Measurements from ENCODE around the gene PID1.

The PID1 gene

DNA sequence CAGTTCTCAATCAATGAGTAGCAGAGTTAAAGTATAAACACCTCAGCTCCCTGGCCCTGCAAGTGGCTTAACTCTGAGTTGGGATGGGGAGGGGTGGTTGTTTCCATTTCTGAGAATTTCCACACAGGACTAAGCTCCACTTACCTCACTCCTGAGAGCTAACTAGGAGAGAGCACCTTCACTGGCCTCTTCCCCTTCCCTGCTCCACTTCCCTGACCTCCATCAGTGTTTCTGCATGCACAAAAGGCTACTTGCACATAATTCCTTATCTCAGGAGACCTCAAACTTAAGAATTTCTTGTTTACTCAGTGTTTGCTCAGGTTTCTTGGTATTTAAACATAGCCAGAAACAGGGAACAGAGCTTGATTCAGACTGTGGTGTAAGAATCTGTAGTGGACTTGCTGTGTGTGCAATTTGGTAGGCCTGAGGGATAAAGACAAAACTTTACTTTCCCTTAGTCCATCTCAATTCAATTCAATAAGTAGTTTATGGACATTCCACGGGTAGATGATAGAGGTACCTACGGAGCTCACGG lies 97.2 kb downstream of the PID1 start:
- TF ChIP-seq, protein P1, sequence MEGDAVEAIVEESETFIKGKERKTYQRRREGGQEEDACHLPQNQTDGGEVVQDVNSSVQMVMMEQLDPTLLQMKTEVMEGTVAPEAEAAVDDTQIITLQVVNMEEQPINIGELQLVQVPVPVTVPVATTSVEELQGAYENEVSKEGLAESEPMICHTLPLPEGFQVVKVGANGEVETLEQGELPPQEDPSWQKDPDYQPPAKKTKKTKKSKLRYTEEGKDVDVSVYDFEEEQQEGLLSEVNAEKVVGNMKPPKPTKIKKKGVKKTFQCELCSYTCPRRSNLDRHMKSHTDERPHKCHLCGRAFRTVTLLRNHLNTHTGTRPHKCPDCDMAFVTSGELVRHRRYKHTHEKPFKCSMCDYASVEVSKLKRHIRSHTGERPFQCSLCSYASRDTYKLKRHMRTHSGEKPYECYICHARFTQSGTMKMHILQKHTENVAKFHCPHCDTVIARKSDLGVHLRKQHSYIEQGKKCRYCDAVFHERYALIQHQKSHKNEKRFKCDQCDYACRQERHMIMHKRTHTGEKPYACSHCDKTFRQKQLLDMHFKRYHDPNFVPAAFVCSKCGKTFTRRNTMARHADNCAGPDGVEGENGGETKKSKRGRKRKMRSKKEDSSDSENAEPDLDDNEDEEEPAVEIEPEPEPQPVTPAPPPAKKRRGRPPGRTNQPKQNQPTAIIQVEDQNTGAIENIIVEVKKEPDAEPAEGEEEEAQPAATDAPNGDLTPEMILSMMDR (conservative IDR thresholded peaks at IDR 0.05; ENCODE audit: control insufficient read depth, insufficient read depth, low read depth, low read length), result no peak
- no peak for DNase-seq (ENCODE audit: low read depth)
- no peak overlapping the region for H3K4me3 ChIP-seq (ENCODE audit: control insufficient read depth, low read depth, low read length)

DNA sequence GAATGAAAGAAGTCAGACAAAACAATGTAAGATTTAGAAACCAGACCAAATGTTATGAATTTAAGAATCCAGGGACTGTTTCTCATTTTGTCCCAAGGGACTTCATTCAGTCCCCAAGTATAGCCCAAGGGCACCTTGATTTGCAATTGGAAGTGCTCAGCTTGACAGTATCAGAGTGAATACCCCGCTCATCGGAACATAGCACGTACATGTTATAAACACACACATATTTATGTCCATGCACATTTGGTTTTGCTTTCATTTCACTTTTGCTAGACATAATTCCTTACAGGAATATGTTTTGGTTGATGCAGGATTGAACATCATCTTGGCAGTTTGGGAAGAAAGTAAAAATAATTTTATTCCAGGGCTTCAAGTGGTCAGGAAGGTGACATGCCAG lies 100.2 kb downstream of the PID1 start:
- TF ChIP-seq, protein P1 (conservative IDR thresholded peaks at IDR 0.05; ENCODE audit: control insufficient read depth, insufficient read depth, low read depth, low read length), result no peak
- no peak overlapping the region for H3K4me3 ChIP-seq (ENCODE audit: control insufficient read depth, low read depth, low read length)
- no peak for DNase-seq (ENCODE audit: low read depth)

DNA sequence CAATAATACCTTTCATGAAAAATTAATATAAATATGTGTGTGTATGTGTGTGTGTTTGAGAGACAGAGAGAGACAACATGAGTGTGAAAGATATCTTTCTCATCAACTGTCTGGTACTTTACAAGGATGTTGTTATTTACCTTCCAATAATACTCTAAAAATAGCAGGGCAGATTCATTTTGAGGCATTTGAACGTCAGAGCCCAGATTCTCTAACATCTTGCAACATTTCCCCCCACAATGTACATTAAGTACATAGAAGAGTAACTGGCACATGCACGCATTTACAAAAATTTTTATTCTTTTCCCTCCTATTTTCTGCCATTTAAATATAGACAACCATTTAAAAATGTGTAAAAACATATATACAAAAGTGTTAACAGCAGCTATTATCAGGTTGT lies 100.9 kb downstream of the PID1 start:
- DNase-seq (ENCODE audit: low read depth), result no peak
- TF ChIP-seq, protein P1 (conservative IDR thresholded peaks at IDR 0.05; ENCODE audit: control insufficient read depth, insufficient read depth, low read depth, low read length), result no peak
- H3K4me3 ChIP-seq (ENCODE audit: control insufficient read depth, low read depth, low read length), result no peak overlapping the region

DNA sequence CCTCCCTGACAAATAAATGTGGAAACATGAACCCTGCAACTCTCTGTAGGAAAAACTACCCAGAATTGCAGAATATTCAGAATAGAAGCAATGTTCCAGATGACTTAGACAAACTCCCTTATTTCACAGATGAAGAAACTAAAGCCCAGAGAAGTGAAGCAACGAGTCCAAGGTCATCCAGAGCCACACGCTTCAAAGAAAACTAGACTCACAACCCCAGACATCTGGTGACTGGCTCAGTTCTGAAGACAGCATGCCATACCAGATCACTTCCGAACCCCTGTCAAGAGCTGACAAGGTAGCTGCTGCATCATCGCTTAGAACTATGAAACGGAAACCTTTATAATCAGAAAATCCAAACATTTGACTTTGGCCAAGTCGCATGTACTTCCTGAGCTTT lies 101.3 kb downstream of the PID1 start:
- TF ChIP-seq, protein P1 (conservative IDR thresholded peaks at IDR 0.05; ENCODE audit: control insufficient read depth, insufficient read depth, low read depth, low read length), result no peak
- no peak overlapping the region for H3K4me3 ChIP-seq (ENCODE audit: control insufficient read depth, low read depth, low read length)
- DNase-seq (ENCODE audit: low read depth), result peak; percentile 8

DNA sequence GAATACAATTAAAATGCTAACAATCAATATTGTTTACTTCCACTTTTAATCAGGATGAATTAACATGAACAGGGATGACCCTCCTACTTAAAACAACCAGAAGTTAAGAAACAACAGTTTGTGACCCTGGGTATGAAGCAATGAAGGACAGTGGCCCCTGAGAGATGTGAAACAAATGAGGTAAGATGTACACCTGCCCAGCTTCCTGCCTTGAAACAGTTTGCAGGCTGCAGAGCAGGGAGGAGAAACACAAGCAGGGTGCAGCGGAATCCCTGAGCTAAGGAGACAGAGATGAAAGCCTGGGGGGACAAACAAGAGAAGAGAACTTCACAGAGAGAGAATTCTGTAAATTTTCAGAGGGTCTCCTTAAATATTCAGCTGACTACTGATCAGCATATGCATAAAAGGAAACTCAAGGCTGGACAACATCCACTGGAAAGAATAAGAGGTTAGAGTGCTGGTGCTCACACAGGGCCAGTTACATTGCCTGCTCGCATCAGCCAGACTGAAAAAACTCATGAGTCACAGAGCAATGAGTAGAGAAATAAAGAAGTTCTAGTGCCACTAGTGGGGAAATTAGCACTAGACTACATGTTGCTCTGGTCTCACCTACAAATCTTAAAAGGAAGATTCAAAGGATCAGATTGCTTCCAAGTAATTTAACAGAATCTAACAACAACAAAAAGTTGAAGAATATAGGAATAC lies 106.4 kb downstream of the PID1 start:
- TF ChIP-seq, protein P1 (conservative IDR thresholded peaks at IDR 0.05; ENCODE audit: control insufficient read depth, insufficient read depth, low read depth, low read length), result peak; percentile 8
- H3K4me3 ChIP-seq (ENCODE audit: control insufficient read depth, low read depth, low read length), result no peak overlapping the region
- peak; percentile 35 for DNase-seq (ENCODE audit: low read depth)

DNA sequence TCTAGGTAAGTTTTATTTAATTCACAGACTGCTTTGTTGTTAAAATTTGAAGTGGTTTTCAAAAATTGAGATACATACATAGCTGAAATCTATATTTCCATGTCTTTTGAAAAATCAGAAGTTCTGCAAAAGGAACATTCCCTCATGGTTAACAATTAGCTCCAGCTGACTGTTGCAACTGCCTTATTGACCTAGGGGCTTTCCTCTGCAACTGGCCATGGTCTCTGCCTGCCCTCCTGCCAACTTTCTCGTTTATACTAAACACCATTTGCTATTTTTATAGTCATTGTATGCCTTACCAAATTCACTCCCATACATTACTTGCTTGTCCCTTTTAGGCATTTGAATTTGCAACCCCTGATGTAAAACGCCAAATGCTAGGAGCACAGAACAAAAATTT lies 107.2 kb downstream of the PID1 start:
- TF ChIP-seq, protein P1 (conservative IDR thresholded peaks at IDR 0.05; ENCODE audit: control insufficient read depth, insufficient read depth, low read depth, low read length), result no peak
- DNase-seq (ENCODE audit: low read depth), result no peak

More for the DNA sequence above, 107.2 kb downstream of the PID1 start:
- H3K4me3 ChIP-seq (ENCODE audit: control insufficient read depth, low read depth, low read length), result no peak overlapping the region
